Prostate gland (tissue), 2 donors: ENCODE measurements around the gene CCDC85A. TPM values are rescaled to one million over a fixed set of nuclear protein-coding genes. Genes with fewer than 3 reads are reported as not detected.
"Not testable (repeated sequence)": the region's sequence is repeated elsewhere in the genome, so short reads cannot be mapped to it uniquely, and the experiment has no call there.

Experiments used
- DNase-seq: peaks from one replicate; pipeline ENCODE4 v3.0.0-alpha.2; 2019; ENCODE audit warnings: low spot score
- H3K27ac ChIP-seq, 2 donors: fragments of 200-600 bp; sonication (generic); 2 replicates each; pipeline ENCODE4 v1.5.1; 2017 to 2019
- H3K27me3 ChIP-seq: fragments of 200-600 bp; sonication (generic); replicated peaks from 2 replicates; pipeline ENCODE4 v1.5.1; 2019; ENCODE audit not compliant: insufficient read depth
- H3K36me3 ChIP-seq, 2 donors: fragments of 200-600 bp; sonication (generic); 1 replicate in 1 of 2; 2 replicates in 1 of 2; pipeline versions ENCODE4 v1.5.1 to v1.8.1; 2017 to 2019
- H3K4me1 ChIP-seq: fragments of 200-600 bp; sonication (generic); replicated peaks from 2 replicates; pipeline ENCODE4 v1.5.1; 2019
- H3K4me3 ChIP-seq, 2 donors: fragments of 200-600 bp; sonication (generic); 2 replicates each; pipeline ENCODE4 v1.5.1; 2017 to 2019
- H3K9me3 ChIP-seq: fragments of 200-600 bp; sonication (generic); 2 replicates; pipeline ENCODE4 v1.5.1; 2017
- POLR2A ChIP-seq: fragments of 450-650 bp; IDR thresholded peaks from one replicate; pipeline ENCODE4 v1.6.1; 2016; ENCODE audit warnings: antibody characterized with exemption, mild to moderate bottlenecking
- POLR2AphosphoS5 ChIP-seq: sonication (generic); formaldehyde crosslinking; IDR thresholded peaks from one replicate; pipeline ENCODE4 v1.6.1; 2017; ENCODE audit warnings: antibody characterized with exemption
- WGBS: methylation state at CpG from one replicate; pipeline ENCODE4 v1.1.5; 2018; 5-methylcytosine and 5-hydroxymethylcytosine counted together
- intact Hi-C: fragments of 100-400 bp; cut with DNase I; formaldehyde crosslinking; loops from one replicate; pipeline ENCODE4 v1.14.2; 2022
- total RNA-seq, 2 donors: library from RNA; depleted of rRNA; stranded (reverse); fragments of >200 nt; gene quantifications; one replicate each; pipeline ENCODE4 v1.1.0, GENCODE V29; 2016
- TF ChIP-seq, protein P1 (sequence below), 4 experiments: fragments of 200-600 bp in 2 of 4; fragments of 450-650 bp in 2 of 4; sonication (generic) in 2 of 4; IDR thresholded peaks; 1 replicate in 3 of 4; 2 replicates in 1 of 4; pipeline ENCODE4 v1.5.1; 2016 to 2019; ENCODE audit warnings: antibody characterized with exemption in 4 of 4, mild to moderate bottlenecking in 2 of 4, moderate library complexity in 2 of 4

The CCDC85A gene
- 1 to 10 TPM; 1.5 to 4.5 TPM for total RNA-seq

DNA sequence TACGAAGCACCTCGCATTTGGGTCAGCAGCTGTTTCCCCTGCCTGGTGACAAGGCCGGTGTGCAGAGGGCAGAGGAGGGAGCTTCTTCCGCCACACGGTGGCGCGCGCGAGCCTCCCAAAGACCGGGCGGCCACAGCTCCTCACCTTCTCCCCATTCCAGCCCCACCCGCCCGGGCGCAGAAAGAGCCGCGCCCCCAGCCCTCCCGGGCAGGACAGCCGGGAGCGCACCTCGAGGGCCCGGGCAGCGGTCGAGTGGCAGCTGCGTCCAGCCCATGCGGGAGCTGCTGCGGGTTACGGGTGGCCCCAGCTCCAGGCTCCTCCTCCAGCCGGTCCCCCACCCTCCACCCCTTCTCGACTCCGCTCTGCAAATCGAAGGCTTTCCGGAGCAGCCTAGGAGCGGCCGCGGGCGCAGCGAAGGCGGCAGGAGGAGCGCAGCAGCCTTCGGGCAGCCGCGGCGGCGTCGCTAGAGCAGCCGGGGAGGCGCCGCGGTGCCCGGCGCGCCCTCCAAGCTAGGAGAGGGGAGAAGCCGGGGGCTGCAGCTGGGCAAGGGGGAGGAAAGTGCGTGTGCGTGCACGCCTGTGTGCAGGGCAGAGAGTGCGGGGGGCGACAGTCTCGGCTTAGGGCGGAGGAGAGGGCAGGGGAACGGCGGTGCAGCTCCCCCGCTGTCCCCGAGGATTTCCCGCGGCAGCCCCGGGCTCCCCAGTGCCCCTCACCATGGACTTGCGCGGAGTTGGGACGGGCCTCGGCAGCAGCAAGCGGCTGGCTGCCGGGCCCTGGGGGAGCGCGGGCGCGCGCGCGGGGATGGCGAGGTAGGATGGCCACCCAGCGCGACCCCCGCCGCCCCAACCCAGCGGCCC is at the start of gene CCDC85A:
Gene CCDC85A, plus strand, starts transcription at position 348 of the 857 bp plus-strand sequence. CDS start 635 bp downstream, outside the sequence.
- Histone ChIP-seq H3K36me3 (no peaks in the 10 kb centered on the region), H3K4me1 (no peaks in the 10 kb centered on the region), H3K4me3 (peak within 1 kb of the TSS; percentile 39 to 49), H3K27ac (peak within 1 kb of the TSS; percentile 21 to 33), H3K27me3 (no peaks in the 10 kb centered on the region), H3K9me3 (no peaks in the 10 kb centered on the region)
- intact Hi-C loops = loop anchor here (2.0 to 10.0 kb wide), 3 partner anchors 281 to 1333 kb away; no protein-coding TSS in a partner anchor
- WGBS = under 1% methylated on average over 54 of the region's 86 CpGs
- peak; percentile 81 for DNase-seq
- TF ChIP-seq POLR2AphosphoS5 (peak; percentile 32), POLR2A (no peak)
- TF ChIP-seq, protein P1, sequence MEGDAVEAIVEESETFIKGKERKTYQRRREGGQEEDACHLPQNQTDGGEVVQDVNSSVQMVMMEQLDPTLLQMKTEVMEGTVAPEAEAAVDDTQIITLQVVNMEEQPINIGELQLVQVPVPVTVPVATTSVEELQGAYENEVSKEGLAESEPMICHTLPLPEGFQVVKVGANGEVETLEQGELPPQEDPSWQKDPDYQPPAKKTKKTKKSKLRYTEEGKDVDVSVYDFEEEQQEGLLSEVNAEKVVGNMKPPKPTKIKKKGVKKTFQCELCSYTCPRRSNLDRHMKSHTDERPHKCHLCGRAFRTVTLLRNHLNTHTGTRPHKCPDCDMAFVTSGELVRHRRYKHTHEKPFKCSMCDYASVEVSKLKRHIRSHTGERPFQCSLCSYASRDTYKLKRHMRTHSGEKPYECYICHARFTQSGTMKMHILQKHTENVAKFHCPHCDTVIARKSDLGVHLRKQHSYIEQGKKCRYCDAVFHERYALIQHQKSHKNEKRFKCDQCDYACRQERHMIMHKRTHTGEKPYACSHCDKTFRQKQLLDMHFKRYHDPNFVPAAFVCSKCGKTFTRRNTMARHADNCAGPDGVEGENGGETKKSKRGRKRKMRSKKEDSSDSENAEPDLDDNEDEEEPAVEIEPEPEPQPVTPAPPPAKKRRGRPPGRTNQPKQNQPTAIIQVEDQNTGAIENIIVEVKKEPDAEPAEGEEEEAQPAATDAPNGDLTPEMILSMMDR (IDR thresholded peaks at IDR 0.05) = peak; percentile 79 to 94 (median 84)

GRCh38 chr2:56134861-56135260 is 48.9 kb upstream of the CCDC85A start:
- 83% methylated on average over 4 of the region's 4 CpGs for WGBS

GRCh38 chr2:56142497-56143061 is 41.2 kb upstream of the CCDC85A start:
- H3K4me1 ChIP-seq, H3K27ac ChIP-seq, intact Hi-C loops, DNase-seq, H3K4me3 ChIP-seq, H3K36me3 ChIP-seq, H3K27me3 ChIP-seq, H3K9me3 ChIP-seq: not testable (repeated sequence)
- WGBS = 86% methylated on average over 15 of the region's 15 CpGs

More at GRCh38 chr2:56134861-56135260, 48.9 kb upstream of the CCDC85A start:
- TF ChIP-seq, protein P1 (IDR thresholded peaks at IDR 0.05) = no peak
- Histone ChIP-seq H3K4me3 (no peak overlapping the region), H3K9me3 (no peaks in the 10 kb centered on the region), H3K36me3 (no peaks in the 10 kb centered on the region), H3K4me1 (no peaks in the 10 kb centered on the region), H3K27me3 (no peaks in the 10 kb centered on the region), H3K27ac (no peak overlapping the region)
- intact Hi-C loops = loop anchor here (5.0 kb wide), 1 partner anchor 418 kb away; no protein-coding TSS in a partner anchor
- DNase-seq = no peak

DNA sequence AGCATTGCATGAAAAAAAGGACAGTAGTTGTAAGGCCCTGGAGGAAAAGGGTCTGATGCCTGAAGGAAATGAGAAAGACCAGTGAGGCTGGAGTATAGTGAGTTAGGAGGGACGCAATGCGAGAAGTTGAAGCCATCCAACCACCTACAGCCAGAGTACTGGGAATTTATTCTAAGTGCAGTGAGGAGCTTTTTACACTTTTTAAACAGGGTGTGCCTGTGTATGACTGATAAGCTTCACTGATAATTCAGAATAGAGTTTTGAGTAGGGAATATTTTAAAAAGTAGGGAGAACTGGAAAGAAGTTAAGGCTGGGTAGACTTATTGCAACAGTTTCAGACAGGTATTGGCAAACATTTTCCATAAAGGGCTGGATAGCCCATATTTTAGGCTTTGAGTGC is 35.9 kb upstream of the CCDC85A start:
- no peak for TF ChIP-seq POLR2A
- no peak for TF ChIP-seq POLR2AphosphoS5
- TF ChIP-seq, protein P1 (IDR thresholded peaks at IDR 0.05) = no peak
- WGBS = 95% methylated on average over 2 of the region's 2 CpGs
- Histone ChIP-seq H3K27me3 (no peaks in the 10 kb centered on the region), H3K4me3 (no peak overlapping the region), H3K36me3 (no peaks in the 10 kb centered on the region), H3K4me1 (no peaks in the 10 kb centered on the region), H3K9me3 (no peaks in the 10 kb centered on the region), H3K27ac (no peak overlapping the region)
- DNase-seq = no peak
- intact Hi-C loops = no loop called here

DNA sequence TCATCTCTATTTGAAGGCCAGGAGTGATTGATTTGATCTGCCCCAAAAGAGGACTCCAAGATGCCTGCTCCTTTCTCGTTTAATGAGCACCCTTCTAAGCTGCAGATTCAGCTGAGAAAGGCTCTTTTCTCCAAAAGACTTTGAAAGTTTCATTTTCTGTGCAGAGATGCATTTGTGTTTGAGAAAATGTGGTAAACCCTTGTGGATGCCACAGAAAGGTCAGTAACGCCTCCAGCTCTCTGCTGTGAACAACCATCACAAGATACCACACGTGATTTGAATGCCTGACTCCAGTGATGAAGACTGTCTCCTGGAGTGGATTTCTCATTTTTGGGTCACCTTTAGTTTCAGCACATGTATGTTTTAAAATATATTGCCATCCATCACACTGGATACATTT is 35.0 kb upstream of the CCDC85A start:
- Histone ChIP-seq H3K27ac (no peak overlapping the region), H3K36me3 (no peaks in the 10 kb centered on the region), H3K9me3 (no peaks in the 10 kb centered on the region), H3K27me3 (no peaks in the 10 kb centered on the region), H3K4me3 (no peak overlapping the region), H3K4me1 (no peaks in the 10 kb centered on the region)
- TF ChIP-seq, protein P1 (IDR thresholded peaks at IDR 0.05) = no peak
- TF ChIP-seq POLR2AphosphoS5 = no peak
- no peak for TF ChIP-seq POLR2A
- no peak for DNase-seq
- intact Hi-C loops = no loop called here
- 71% methylated on average over 3 of the region's 3 CpGs for WGBS
